Activated CD4-positive, alpha-beta memory T cell treated with anti-CD3 and anti-CD28 coated beads for 36 hours (primary cell): ENCODE results near the gene NUDT12. TPM values are rescaled to one million over a fixed set of nuclear protein-coding genes. Genes with fewer than 3 reads are reported as not detected.

Experiments
- CTCF ChIA-PET: fragments of 350-600 bp; sonication (Branson Sonifier 250); formaldehyde crosslinking; loops from one replicate; lab custom pipeline; 2021; ENCODE audit warnings: antibody characterized with exemption, inconsistent platforms; lab: Charles Lee
- POLR2A ChIA-PET: fragments of 350-600 bp; sonication (Branson Sonifier 250); formaldehyde crosslinking; loops from one replicate; lab custom pipeline; 2021; ENCODE audit warnings: antibody characterized with exemption; lab: Charles Lee
- DNase-seq: peaks from one replicate; pipeline ENCODE4 v3.0.0-alpha.2; 2020
- H3K27ac Mint-ChIP-seq: one replicate; pipeline ENCODE4 v1.8.0; 2021; ENCODE audit warnings: mixed read lengths
- H3K27me3 Mint-ChIP-seq: one replicate; pipeline ENCODE4 v1.8.0; 2021; ENCODE audit warnings: mixed read lengths
- H3K36me3 Mint-ChIP-seq: one replicate; pipeline ENCODE4 v1.8.0; 2021; ENCODE audit warnings: mixed read lengths
- H3K4me1 Mint-ChIP-seq: one replicate; pipeline ENCODE4 v1.8.0; 2021; ENCODE audit warnings: low read depth, mixed read lengths
- H3K4me3 Mint-ChIP-seq: one replicate; pipeline ENCODE4 v1.8.0; 2021; ENCODE audit warnings: mild to moderate bottlenecking, mixed read lengths
- H3K9me3 Mint-ChIP-seq: one replicate; pipeline ENCODE4 v1.8.0; 2021; ENCODE audit warnings: mixed read lengths
- intact Hi-C: fragments of 100-400 bp; cut with micrococcal nuclease; formaldehyde crosslinking; loops from one replicate; pipeline ENCODE4 v1.15.1; 2023
- total RNA-seq, 2 experiments: library from RNA; stranded (reverse); gene quantifications; one replicate each; pipeline ENCODE4 v1.2.3, GENCODE V29; 2021

Gene NUDT12
- total RNA-seq, 2 experiments from 2014 or later: 2.1 to 2.7 TPM

DNA sequence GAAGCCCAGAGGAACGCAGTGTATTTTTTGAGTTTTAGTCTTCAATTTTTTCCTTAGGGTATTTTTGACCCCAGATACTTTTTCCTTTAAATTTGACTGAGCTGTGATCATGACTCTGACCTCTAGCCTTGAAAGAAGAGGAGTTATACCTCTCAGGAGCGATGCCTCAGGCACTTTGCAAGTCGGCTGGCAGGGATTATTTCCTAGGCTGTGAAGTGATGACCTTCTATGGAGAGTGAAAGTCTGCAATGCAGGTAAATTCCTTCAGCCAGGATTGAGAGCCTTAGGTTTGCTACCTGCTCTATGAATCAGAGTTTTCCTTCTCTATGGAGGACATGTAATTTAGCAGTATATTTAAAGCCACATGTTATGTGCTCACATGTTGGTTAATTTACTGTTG lies 10.8 kb upstream of the NUDT12 start:
- no peaks in the 10 kb centered on the region for H3K9me3 Mint-ChIP-seq
- H3K36me3 Mint-ChIP-seq: no peaks in the 10 kb centered on the region
- H3K4me3 Mint-ChIP-seq: no peak overlapping the region
- no peaks in the 10 kb centered on the region for H3K27me3 Mint-ChIP-seq
- intact Hi-C loops: no loop called here
- H3K4me1 Mint-ChIP-seq: no peaks in the 10 kb centered on the region
- ChIA-PET POLR2A (no interaction called here), CTCF (no interaction called here)
- no peak for DNase-seq
- no peak overlapping the region for H3K27ac Mint-ChIP-seq

DNA sequence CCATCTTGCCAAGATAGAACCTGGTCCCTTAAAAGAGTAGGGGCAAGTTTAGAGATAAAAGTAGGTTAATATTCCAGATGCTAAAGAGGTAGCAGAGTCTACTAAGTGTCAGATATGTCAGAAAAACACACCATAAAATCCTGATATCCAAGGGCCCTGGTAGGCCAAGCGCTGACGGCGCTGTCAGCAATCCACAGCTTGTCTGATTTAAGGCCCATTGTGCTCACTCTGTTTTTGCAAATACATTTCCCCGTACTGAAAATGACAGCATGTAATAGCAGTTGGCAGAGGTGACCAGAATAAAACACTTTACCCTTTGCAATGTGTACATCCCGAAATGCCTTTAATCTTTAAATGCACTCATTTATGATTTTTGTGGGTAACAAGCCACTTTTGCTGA lies 9.9 kb upstream of the NUDT12 start:
- intact Hi-C loops: no loop called here
- DNase-seq: no peak
- H3K4me3 Mint-ChIP-seq: no peak overlapping the region
- H3K9me3 Mint-ChIP-seq: no peaks in the 10 kb centered on the region
- peaks cover 2% of the 10 kb centered on the region for H3K27me3 Mint-ChIP-seq
- H3K4me1 Mint-ChIP-seq: no peaks in the 10 kb centered on the region
- ChIA-PET CTCF (no interaction called here), POLR2A (no interaction called here)
- H3K36me3 Mint-ChIP-seq: no peaks in the 10 kb centered on the region
- H3K27ac Mint-ChIP-seq: no peak overlapping the region

DNA sequence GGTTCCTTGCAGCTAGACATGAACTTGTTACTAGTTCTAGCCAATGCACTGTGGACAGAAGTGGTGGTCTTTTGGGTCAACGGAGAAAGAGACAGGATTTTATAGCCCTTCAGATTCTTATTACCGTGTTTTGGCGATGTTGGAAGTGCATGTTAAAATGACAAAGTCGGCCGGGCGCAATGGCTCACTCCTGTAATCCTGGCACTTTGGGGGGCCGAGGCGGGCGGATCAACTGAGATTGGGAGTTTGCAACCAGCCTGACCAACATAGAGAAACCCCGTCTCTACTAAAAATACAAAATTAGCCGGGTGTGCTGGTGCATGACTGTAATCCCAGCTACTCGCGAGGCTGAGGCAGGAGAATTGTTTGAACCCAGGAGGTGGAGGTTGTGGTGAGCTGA lies 9.1 kb upstream of the NUDT12 start:
- H3K9me3 Mint-ChIP-seq: no peaks in the 10 kb centered on the region
- POLR2A ChIA-PET: no interaction called here
- no peak overlapping the region for H3K4me3 Mint-ChIP-seq
- H3K36me3 Mint-ChIP-seq: no peaks in the 10 kb centered on the region
- CTCF ChIA-PET: no interaction called here
- no peaks in the 10 kb centered on the region for H3K4me1 Mint-ChIP-seq
- no peak overlapping the region for H3K27ac Mint-ChIP-seq
- DNase-seq: no peak
- H3K27me3 Mint-ChIP-seq: peaks cover 3% of the 10 kb centered on the region
- intact Hi-C loops: no loop called here

DNA sequence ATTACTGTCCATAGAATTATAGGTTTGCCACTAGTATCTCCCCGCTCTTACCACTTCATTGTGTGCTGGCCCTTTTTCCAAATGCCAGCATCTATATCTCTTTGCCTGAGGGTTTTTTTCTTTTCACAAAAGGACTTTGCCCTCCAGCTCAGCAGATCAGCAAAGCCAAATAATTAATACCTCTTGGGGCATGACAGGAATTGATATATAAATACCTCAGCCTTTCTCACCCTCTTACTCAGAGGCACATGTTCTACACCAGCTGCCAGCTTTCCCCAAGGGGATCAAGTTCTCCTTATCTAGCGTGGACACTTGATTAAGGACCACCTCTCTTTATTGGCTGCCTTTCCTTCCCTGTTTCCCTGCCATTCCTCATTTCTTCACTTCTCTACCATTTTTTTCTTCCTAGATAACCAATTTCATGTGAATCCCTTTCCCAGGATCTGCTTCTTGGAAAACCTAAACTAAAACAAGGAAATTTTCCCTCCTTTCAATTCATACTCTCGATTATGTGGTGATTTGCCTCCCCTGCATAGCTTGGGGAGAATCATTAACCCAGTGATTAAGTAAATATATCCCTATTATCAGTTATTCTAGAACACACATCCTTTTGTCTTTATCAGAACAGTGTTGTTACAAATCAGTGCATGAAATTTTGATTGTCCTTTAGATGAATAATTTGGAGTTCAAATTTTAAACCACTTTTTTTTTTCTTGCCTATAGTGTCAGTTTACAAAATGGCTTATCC lies 6.9 kb upstream of the NUDT12 start:
- H3K9me3 Mint-ChIP-seq: no peaks in the 10 kb centered on the region
- no peaks in the 10 kb centered on the region for H3K36me3 Mint-ChIP-seq
- ChIA-PET POLR2A (no interaction called here), CTCF (interaction anchor here (1.8 kb wide), 1 partner anchor 12 kb away, joined by 4 read pairs; no protein-coding TSS in a partner anchor)
- intact Hi-C loops: loop anchor here (10.0 kb wide), 1 partner anchor 315 kb away; the partner anchor contains the start of gene MACIR
- H3K27ac Mint-ChIP-seq: no peak overlapping the region
- peaks cover 6% of the 10 kb centered on the region for H3K27me3 Mint-ChIP-seq
- no peaks in the 10 kb centered on the region for H3K4me1 Mint-ChIP-seq
- no peak for DNase-seq
- no peak overlapping the region for H3K4me3 Mint-ChIP-seq

DNA sequence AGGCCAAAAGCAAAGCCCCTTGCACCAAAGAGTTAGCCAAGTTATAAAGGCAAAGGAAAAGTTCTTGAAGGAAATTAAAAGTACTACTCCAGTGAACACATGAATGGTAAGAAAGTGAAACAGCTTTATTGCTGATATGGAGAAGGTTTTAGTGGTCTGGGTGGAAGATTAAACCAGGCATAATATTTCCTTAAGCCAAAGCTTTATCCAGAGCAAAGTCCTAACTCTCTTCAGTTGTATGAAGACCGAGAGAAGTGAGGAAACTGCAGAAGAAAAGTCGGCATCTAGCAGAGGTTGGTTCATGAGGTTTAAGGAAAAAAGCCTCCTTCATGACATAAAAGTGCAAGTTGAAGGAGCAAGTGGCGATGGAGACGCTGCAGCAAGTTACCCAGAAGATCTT lies 3.1 kb upstream of the NUDT12 start:
- H3K9me3 Mint-ChIP-seq: no peaks in the 10 kb centered on the region

DNA sequence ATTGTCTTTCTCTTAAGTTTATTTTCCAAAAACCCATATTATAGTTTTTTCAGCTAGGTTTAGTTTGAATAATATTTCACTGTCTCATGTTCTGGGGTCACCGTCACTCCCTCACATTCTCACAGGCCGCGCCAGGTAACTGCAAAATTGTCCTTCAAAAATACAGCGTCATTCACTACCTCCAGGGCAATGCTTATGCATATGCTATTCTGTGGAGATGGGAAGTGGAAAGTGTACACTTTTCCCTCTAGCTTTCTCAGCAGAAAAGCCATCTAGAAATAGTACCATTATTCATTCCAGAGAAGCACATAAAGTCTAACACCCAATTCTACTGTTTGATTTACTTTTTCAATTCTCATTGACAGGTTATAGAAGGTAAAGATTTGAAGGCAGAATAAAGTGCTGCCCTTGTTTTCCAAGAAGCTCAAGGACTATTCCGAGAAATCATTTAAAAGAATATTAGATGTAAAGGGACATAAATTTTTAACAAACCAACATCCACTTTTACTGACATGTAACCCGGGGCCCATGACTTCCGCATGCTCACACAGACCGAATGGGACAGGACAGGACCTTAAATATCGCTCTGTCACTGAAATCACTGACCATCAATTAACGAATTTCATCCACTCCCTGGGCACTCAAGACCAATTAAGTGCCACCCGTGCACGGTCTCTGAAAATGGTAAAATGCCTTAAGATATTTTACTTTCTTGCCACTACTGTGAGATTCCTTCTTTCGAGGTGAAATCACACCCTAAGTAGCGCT lies 720 bp downstream of the NUDT12 start:
- ChIA-PET CTCF (interaction anchor here (0.6 kb wide), 1 partner anchor 400 kb away, joined by 3 read pairs; no protein-coding TSS in a partner anchor), POLR2A (no interaction called here)
- Mint-ChIP-seq H3K27me3 (peaks cover 5% of the 10 kb centered on the region), H3K9me3 (no peaks in the 10 kb centered on the region), H3K27ac (peak overlapping the region; percentile 44), H3K4me1 (peaks cover 12% of the 10 kb centered on the region), H3K4me3 (peak overlapping the region; percentile 76), H3K36me3 (no peaks in the 10 kb centered on the region)
- DNase-seq: no peak
- intact Hi-C loops: loop anchor here (10.0 kb wide), 1 partner anchor 307 kb away; the partner anchor contains the start of gene MACIR

More for the DNA sequence above, 3.1 kb upstream of the NUDT12 start:
- no peak for DNase-seq
- CTCF ChIA-PET: interaction anchor here (1.3 kb wide), 1 partner anchor 341 kb away, joined by 3 read pairs; no protein-coding TSS in a partner anchor
- Mint-ChIP-seq H3K36me3 (no peaks in the 10 kb centered on the region), H3K27me3 (peaks cover 8% of the 10 kb centered on the region), H3K27ac (no peak overlapping the region), H3K4me3 (no peak overlapping the region), H3K4me1 (peaks cover 12% of the 10 kb centered on the region)
- POLR2A ChIA-PET: no interaction called here
- intact Hi-C loops: loop anchor here (10.0 kb wide), 1 partner anchor 311 kb away; the partner anchor contains the start of gene MACIR

DNA sequence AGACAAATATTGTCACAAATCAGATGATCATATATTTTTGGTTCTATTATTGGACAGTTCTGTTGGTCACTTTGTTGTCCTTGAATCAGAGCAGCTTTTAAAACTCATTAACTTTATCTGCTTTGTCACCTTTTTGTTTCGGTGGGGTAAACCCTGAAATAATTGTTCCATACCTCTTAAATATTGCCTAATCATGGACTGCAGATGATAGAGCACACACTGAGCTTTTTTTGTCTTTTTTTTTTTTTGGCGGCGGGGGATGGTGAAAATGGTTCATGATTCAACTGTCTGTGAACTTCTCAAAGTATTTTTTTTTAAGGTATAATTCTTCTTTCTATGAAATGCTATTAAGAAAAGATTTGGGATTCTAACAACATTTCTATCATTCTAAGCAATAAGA lies 1.8 kb downstream of the NUDT12 start:
- Mint-ChIP-seq H3K4me3 (no peak overlapping the region), H3K27me3 (peaks cover 5% of the 10 kb centered on the region), H3K27ac (no peak overlapping the region), H3K4me1 (peaks cover 12% of the 10 kb centered on the region), H3K9me3 (no peaks in the 10 kb centered on the region), H3K36me3 (no peaks in the 10 kb centered on the region)
- CTCF ChIA-PET: interaction anchor here (0.6 kb wide), 1 partner anchor 399 kb away, joined by 3 read pairs; no protein-coding TSS in a partner anchor
- DNase-seq: no peak
- intact Hi-C loops: loop anchor here (10.0 kb wide), 1 partner anchor 306 kb away; the partner anchor contains the start of gene MACIR
- POLR2A ChIA-PET: no interaction called here

DNA sequence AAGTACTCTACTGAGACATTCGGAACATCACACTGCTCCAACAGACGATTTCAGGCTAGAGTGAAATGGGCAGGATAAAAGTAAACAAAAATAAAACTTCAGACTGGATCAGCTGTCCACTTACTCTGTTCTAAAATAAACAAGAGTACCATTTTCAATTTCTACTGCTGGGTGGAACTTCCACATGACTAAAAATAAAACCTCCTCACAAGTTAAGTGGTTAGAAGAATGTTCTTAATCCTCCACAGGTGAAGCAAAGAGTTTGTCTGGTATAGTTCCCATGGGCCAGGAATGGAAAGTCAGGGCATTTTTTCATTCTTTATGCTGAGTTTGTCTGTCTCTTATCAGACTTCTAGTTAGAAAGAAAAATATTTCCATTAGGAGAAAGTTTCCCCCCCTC lies 15.7 kb downstream of the NUDT12 start:
- Mint-ChIP-seq H3K27ac (no peak overlapping the region), H3K4me3 (no peak overlapping the region), H3K27me3 (no peaks in the 10 kb centered on the region), H3K36me3 (no peaks in the 10 kb centered on the region), H3K4me1 (no peaks in the 10 kb centered on the region), H3K9me3 (no peaks in the 10 kb centered on the region)
- intact Hi-C loops: no loop called here
- ChIA-PET CTCF (no interaction called here), POLR2A (no interaction called here)
- DNase-seq: no peak

DNA sequence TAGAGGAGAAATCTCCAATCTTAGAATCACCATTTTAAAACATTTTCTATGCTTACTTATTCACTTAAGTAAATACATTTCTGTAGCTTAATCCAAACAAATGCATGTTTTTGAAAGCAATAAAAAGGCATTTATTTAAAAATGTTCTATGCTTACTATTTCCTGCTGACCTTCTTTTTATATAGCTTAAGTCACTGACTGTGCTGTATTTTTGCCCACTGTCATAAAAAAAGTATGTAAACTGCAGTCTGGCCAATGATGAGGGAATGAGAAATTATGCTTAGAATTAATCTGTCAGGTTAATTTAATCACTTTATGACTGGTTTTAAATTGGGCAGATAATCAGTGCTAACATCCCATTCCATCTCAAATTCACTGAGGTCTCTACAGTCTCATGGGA lies 20.1 kb downstream of the NUDT12 start:
- Mint-ChIP-seq H3K36me3 (no peaks in the 10 kb centered on the region), H3K4me1 (no peaks in the 10 kb centered on the region), H3K9me3 (no peaks in the 10 kb centered on the region), H3K27ac (no peak overlapping the region), H3K4me3 (no peak overlapping the region), H3K27me3 (no peaks in the 10 kb centered on the region)
- DNase-seq: no peak
- intact Hi-C loops: no loop called here
- POLR2A ChIA-PET: no interaction called here
- CTCF ChIA-PET: no interaction called here

DNA sequence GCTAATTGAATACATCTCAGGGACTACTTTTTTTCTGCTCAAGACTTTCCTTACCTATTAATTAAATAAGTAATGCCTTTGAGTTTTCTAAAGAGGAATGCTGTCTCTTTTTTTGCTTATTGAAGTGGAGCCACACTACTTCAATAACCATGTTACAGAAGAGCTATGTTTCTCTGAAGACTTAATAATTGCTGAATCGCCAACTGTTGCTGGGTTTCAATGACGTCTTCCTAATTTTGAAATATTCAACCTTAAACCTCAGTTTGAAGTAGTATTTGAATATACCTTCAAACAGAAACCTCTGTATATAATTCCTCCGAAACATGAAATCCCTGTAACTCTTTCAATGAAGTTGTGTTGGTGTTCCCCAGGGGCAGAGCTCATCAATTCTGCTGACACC lies 21.0 kb downstream of the NUDT12 start:
- Mint-ChIP-seq H3K27me3 (no peaks in the 10 kb centered on the region), H3K27ac (no peak overlapping the region), H3K4me1 (no peaks in the 10 kb centered on the region), H3K36me3 (no peaks in the 10 kb centered on the region), H3K9me3 (no peaks in the 10 kb centered on the region), H3K4me3 (no peak overlapping the region)
- no peak for DNase-seq
- ChIA-PET POLR2A (interaction anchor here (0.7 kb wide), 1 partner anchor 29 kb away, joined by 3 read pairs; no protein-coding TSS in a partner anchor), CTCF (no interaction called here)
- intact Hi-C loops: no loop called here

DNA sequence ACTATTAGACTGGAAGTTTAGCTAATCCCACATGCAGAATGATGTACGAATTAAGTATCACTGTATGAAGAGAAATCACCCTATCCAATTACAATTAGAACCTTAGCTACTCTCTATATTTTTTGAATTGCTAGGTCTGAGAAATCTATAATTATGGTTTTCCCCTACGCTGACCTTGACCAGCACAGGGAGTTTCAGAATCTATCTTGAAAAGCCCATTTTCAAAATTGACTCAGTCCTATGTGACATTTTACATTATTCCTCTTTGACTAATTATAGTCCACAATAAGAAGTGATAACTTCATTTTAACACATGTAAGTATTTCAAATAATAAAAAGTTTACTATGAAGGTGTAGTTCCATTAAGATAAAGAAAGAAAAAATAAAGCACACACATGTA lies 21.5 kb downstream of the NUDT12 start:
- no peak for DNase-seq
- Mint-ChIP-seq H3K27me3 (no peaks in the 10 kb centered on the region), H3K36me3 (no peaks in the 10 kb centered on the region), H3K4me1 (no peaks in the 10 kb centered on the region), H3K4me3 (no peak overlapping the region), H3K27ac (no peak overlapping the region), H3K9me3 (no peaks in the 10 kb centered on the region)
- ChIA-PET POLR2A (interaction anchor here (0.7 kb wide), 1 partner anchor 29 kb away, joined by 3 read pairs; no protein-coding TSS in a partner anchor), CTCF (no interaction called here)
- intact Hi-C loops: no loop called here
